Ascending aorta (tissue), 2 donors: ENCODE data around the gene PAOX. TPM values are rescaled to one million over a fixed set of nuclear protein-coding genes. Genes with fewer than 3 reads are reported as not detected.
"Not testable (repeated sequence)": the region's sequence is repeated elsewhere in the genome, so short reads cannot be mapped to it uniquely, and the experiment has no call there.

Experiments used
- DNase-seq, 2 donors: peaks; one replicate each; pipeline ENCODE4 v3.0.0-alpha.2; 2019; ENCODE audit warnings: low spot score in 2 of 2
- H3K27ac ChIP-seq, 2 donors: fragments of 200-600 bp; sonication (generic); one replicate each; pipeline ENCODE4 v1.5.1; 2016 to 2017; ENCODE audit warnings: mild to moderate bottlenecking in 1 of 2
- H3K27me3 ChIP-seq: fragments of 200-600 bp; sonication (generic); one replicate; pipeline ENCODE4 v1.5.1; 2017
- H3K36me3 ChIP-seq, 2 donors: fragments of 200-600 bp; sonication (generic); one replicate each; pipeline ENCODE4 v1.5.1; 2016
- H3K4me1 ChIP-seq, 2 donors: fragments of 200-600 bp; sonication (generic); one replicate each; pipeline ENCODE4 v1.5.1; 2016 to 2017; ENCODE audit warnings: mild to moderate bottlenecking in 1 of 2
- H3K4me3 ChIP-seq, 2 donors: fragments of 200-600 bp; sonication (generic); one replicate each; pipeline ENCODE4 v1.5.1; 2016 to 2017; ENCODE audit warnings: mild to moderate bottlenecking in 1 of 2
- H3K9me3 ChIP-seq, 2 donors: fragments of 200-600 bp; sonication (generic); one replicate each; pipeline ENCODE4 v1.5.1; 2016
- CTCF ChIP-seq, 3 experiments: fragments of 200-600 bp in 2 of 3; fragments of 450-650 bp in 1 of 3; sonication (generic) in 2 of 3; IDR thresholded peaks; one replicate each; pipeline ENCODE4 v1.5.1; 2016 to 2019; ENCODE audit warnings: antibody characterized with exemption in 3 of 3, mild to moderate bottlenecking in 1 of 3, moderate library complexity in 1 of 3
- intact Hi-C: fragments of 100-400 bp; cut with DNase I; formaldehyde crosslinking; loops from one replicate; pipeline ENCODE4 v1.15.1; 2023
- total RNA-seq: library from RNA; depleted of rRNA; stranded (reverse); fragments of >200 nt; gene quantifications from one replicate; pipeline ENCODE4 v1.1.0, GENCODE V29; 2016

Gene PAOX
- total RNA-seq, 1 donor from 2014 or later: 1.4 TPM

DNA sequence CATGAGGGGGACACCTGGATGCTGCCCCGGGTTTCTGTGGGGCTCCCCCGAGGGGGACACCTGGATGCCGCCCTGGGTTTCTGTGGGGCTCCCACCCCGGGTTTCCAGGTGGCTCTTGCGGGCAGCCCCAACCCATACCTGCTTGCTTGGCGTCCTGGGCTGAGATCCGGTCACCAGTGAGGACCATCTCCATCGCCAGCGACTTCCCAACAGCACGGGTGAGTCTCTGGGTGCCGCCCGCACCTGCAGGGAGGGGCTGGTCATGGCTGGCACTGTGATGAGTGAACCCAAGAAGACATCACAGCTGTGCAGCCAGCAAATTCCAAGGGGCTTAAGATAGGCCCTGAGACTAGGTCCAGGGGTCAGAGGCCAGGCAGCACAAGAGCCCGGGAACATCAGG, 12.3 kb upstream of the PAOX start:
- H3K4me1 ChIP-seq: no peaks in the 10 kb centered on the region
- no peaks in the 10 kb centered on the region for H3K27me3 ChIP-seq
- no peak overlapping the region for H3K27ac ChIP-seq
- no peak overlapping the region for H3K4me3 ChIP-seq
- no peak for DNase-seq
- TF ChIP-seq CTCF (IDR thresholded peaks at IDR 0.05): no peak
- no peaks in the 10 kb centered on the region for H3K9me3 ChIP-seq
- peaks cover 48 to 71% of the 10 kb centered on the region in 2 donors for H3K36me3 ChIP-seq
- intact Hi-C loops: no loop called here

GRCh38 chr10:133367461-133367860, 11.6 kb upstream of the PAOX start:
- intact Hi-C loops, H3K4me3 ChIP-seq, H3K27me3 ChIP-seq, DNase-seq, H3K4me1 ChIP-seq, H3K9me3 ChIP-seq, H3K27ac ChIP-seq: not testable (repeated sequence)
- peaks cover 47 to 66% of the 10 kb centered on the region in 2 donors for H3K36me3 ChIP-seq

GRCh38 chr10:133368153-133368552, 10.9 kb upstream of the PAOX start:
- DNase-seq: no peak
- peaks cover 46 to 59% of the 10 kb centered on the region in 2 donors for H3K36me3 ChIP-seq

DNA sequence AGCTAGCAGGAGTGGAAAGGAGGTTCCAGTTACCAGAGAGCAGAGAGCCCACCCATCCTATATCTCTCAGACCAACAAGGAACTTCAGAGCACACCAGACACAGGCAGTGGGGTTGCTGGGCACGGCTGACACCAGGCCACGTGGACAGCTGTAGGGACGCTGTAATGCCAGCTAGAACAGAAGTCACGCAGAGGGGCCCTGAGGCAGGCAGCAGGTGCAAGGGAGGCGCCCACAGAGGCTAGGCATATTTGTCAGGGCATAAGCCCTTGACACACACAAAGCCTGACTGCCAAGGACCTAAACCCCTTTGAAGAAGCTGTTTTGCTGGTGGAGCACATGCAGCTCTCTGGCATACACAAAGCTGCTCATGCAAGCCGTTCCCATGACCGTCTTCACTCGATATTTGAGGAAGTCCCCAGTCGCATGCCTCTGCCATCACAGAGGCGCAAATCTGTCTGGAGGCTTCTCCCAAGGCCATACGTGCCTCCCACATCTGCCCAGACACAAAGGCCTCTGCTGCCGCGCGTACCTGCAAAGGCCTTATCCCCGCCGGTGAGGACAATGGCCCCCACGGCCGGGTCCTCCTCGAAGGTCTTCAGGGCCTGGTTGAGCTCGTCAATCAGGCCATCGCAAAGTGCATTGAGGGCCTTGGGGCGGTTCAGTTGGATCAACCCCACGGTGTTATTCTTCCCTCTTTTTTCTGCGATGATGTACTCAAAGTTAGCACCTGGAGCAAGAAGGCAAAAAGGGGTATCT, 8.9 kb upstream of the PAOX start:
- peaks cover 36 to 47% of the 10 kb centered on the region in 2 donors for H3K36me3 ChIP-seq
- no peak overlapping the region for H3K4me3 ChIP-seq
- TF ChIP-seq CTCF (IDR thresholded peaks at IDR 0.05): no peak
- no peak overlapping the region for H3K27ac ChIP-seq
- no peaks in the 10 kb centered on the region for H3K27me3 ChIP-seq
- no peak for DNase-seq
- intact Hi-C loops: loop anchor here (5.0 to 10.0 kb wide), 2 partner anchors 38 to 1065 kb away; partner anchors contain the start of gene STK32C
- H3K4me1 ChIP-seq: peaks cover 0 to 8% of the 10 kb centered on the region in 2 donors
- no peaks in the 10 kb centered on the region for H3K9me3 ChIP-seq

More at GRCh38 chr10:133368153-133368552, 10.9 kb upstream of the PAOX start:
- TF ChIP-seq CTCF (IDR thresholded peaks at IDR 0.05): no peak
- Histone ChIP-seq H3K9me3 (no peaks in the 10 kb centered on the region), H3K4me3 (no peak overlapping the region), H3K4me1 (peaks cover 0 to 4% of the 10 kb centered on the region in 2 donors), H3K27ac (no peak overlapping the region), H3K27me3 (no peaks in the 10 kb centered on the region)
- intact Hi-C loops: no loop called here

- intact Hi-C loops: loop anchor here (5.0 to 10.0 kb wide), 2 partner anchors 40 to 1068 kb away; partner anchors contain the start of gene STK32C
- DNase-seq: no peak
- no peak for TF ChIP-seq CTCF (IDR thresholded peaks at IDR 0.05)
- Histone ChIP-seq H3K27me3 (no peaks in the 10 kb centered on the region), H3K27ac (peak overlapping the region in 1 of 2 donors; percentile 5), H3K36me3 (peaks cover 18 to 29% of the 10 kb centered on the region in 2 donors), H3K4me3 (peak overlapping the region; percentile 66 to 92), H3K4me1 (peaks cover 0 to 8% of the 10 kb centered on the region in 2 donors), H3K9me3 (no peaks in the 10 kb centered on the region)
Observed at GRCh38 chr10:133372507-133372906, 6.6 kb upstream of the PAOX start.
